Adrenal gland (tissue), 5 donors: Measurements from ENCODE around the gene PACRG.

Experiments used
- CTCF ChIP-seq, 6 experiments: fragments of 450-650 bp in 4 of 6; fragments of 200-600 bp in 2 of 6; sonication (generic) in 1 of 6; IDR thresholded peaks; 1 replicate in 5 of 6; 2 replicates in 1 of 6; pipeline versions ENCODE4 v1.5.1 to v1.8.0; 2016 to 2021; ENCODE audit warnings: antibody characterized with exemption in 6 of 6, mild to moderate bottlenecking in 2 of 6, moderate library complexity in 1 of 6
- POLR2A ChIP-seq, 2 donors: fragments of 450-650 bp; IDR thresholded peaks; one replicate each; pipeline ENCODE4 v1.6.1; 2017; ENCODE audit warnings: antibody characterized with exemption in 2 of 2, mild to moderate bottlenecking in 2 of 2, moderate library complexity in 1 of 2
- donor health status: DM: no; HTN: no; CAD: no.

- TF ChIP-seq CTCF (IDR thresholded peaks at IDR 0.05) (no peak), POLR2A (IDR thresholded peaks at IDR 0.05) (no peak)
Observed at GRCh38 chr6:162715601-162716000, 12.2 kb upstream of the PACRG start.
